ENCODE data around the gene ZFYVE16. TPM values are rescaled to one million over a fixed set of nuclear protein-coding genes. Genes with fewer than 3 reads are reported as not detected.

The ZFYVE16 gene
- total RNA-seq, 1 experiment from 2014 or later, result 21.9 TPM

- no peak for DNase-seq
- H3K9me3 ChIP-seq (ENCODE audit: control insufficient read depth, low read depth, low read length), result no peaks in the 10 kb centered on the region
- no peak overlapping the region for H3T11ph ChIP-seq (ENCODE audit: low read length)
- no peak for TF ChIP-seq CTCF (conservative IDR thresholded peaks at IDR 0.05)
- H2BK15ac ChIP-seq (ENCODE audit: low read depth, low read length), result no peak overlapping the region
- H2BK12ac ChIP-seq (ENCODE audit: insufficient read length, low read depth, low read length), result no peak overlapping the region
- no peaks in the 10 kb centered on the region for H3K27me3 ChIP-seq (ENCODE audit: insufficient read depth, low read length)
- H3K9ac ChIP-seq (ENCODE audit: extremely low read depth, insufficient read length, low read length), result no peak overlapping the region
- no peaks in the 10 kb centered on the region for H3K36me3 Mint-ChIP-seq (ENCODE audit: insufficient read depth in 1 of 3, low read depth in 3 of 3)
- peaks cover 4% of the 10 kb centered on the region; the same call in 1 of the 2 replicates for H3K27me3 Mint-ChIP-seq (ENCODE audit: low read depth)
- H3K14ac ChIP-seq (ENCODE audit: insufficient read depth, low read length), result no peak overlapping the region
- H2BK120ac ChIP-seq (ENCODE audit: low read depth, low read length, poor library complexity, severe bottlenecking), result no peak overlapping the region
- no peak overlapping the region for H3K4me2 ChIP-seq (ENCODE audit: insufficient read depth, insufficient read length, low read length)
- H3K18ac ChIP-seq (ENCODE audit: insufficient read length, low read depth, low read length), result no peak overlapping the region
- no peak overlapping the region for H4K91ac ChIP-seq (ENCODE audit: insufficient read length, low read depth, low read length)
- no peak overlapping the region for H3K4me3 Mint-ChIP-seq
- no peak overlapping the region for H3K27ac Mint-ChIP-seq
- H3K79me2 ChIP-seq (ENCODE audit: insufficient read depth, low read length), result no peaks in the 10 kb centered on the region
- no peak overlapping the region for H4K8ac ChIP-seq (replicated peaks; ENCODE audit: insufficient read length, low read depth, low read length)
- no peaks in the 10 kb centered on the region for H4K20me1 ChIP-seq (ENCODE audit: control insufficient read depth, insufficient read depth, insufficient read length)
- H2AK5ac ChIP-seq (ENCODE audit: insufficient read length, low read length), result no peak overlapping the region
- no peak overlapping the region for H3K4ac ChIP-seq (ENCODE audit: low read depth, low read length)
- H3K56ac ChIP-seq (ENCODE audit: insufficient read length, low read depth, low read length), result no peak overlapping the region
- no peak overlapping the region for H4K5ac ChIP-seq (ENCODE audit: insufficient read length, low read depth, low read length)
- H3K23ac ChIP-seq (ENCODE audit: insufficient read length, low read depth, low read length), result no peak overlapping the region
- no peaks in the 10 kb centered on the region for H3K79me1 ChIP-seq (ENCODE audit: insufficient read depth, low read depth, low read length, poor library complexity, severe bottlenecking)
- H3K4me1 Mint-ChIP-seq, result no peaks in the 10 kb centered on the region
- no peak overlapping the region for H2BK5ac ChIP-seq (ENCODE audit: insufficient read length, low read length)
- no peaks in the 10 kb centered on the region for H3K9me3 Mint-ChIP-seq
- no peak overlapping the region for H2BK20ac ChIP-seq (ENCODE audit: low read depth, low read length, poor library complexity, severe bottlenecking)
- H2AFZ ChIP-seq (ENCODE audit: low read length), result no peak overlapping the region
- H3K27ac ChIP-seq (ENCODE audit: insufficient read length, low read depth, low read length), result no peak overlapping the region
- H3K23me2 ChIP-seq (ENCODE audit: insufficient read length, low read depth, low read length, poor library complexity, severe bottlenecking), result no peaks in the 10 kb centered on the region
- no peaks in the 10 kb centered on the region for H3K4me1 ChIP-seq (ENCODE audit: insufficient read depth, low read length)
Measured at GRCh38 chr5:80360914-80361444, 46.9 kb upstream of the ZFYVE16 start.

All from H9 (cell line).